Stimulated activated CD8-positive, alpha-beta memory T cell treated with anti-CD3 and anti-CD28 coated beads, Interleukin-2, amount 100 ng/mL, for 48 hours (primary cell): ENCODE measurements around the gene LINGO3.
"Not testable (repeated sequence)": the region's sequence is repeated elsewhere in the genome, so short reads cannot be mapped to it uniquely, and the experiment has no call there.

Source experiments
- DNase-seq, 2 donors: peaks; one replicate each; pipeline ENCODE4 v3.0.0-alpha.2; 2020; ENCODE audit warnings: low read depth in 2 of 2

The LINGO3 gene

DNA sequence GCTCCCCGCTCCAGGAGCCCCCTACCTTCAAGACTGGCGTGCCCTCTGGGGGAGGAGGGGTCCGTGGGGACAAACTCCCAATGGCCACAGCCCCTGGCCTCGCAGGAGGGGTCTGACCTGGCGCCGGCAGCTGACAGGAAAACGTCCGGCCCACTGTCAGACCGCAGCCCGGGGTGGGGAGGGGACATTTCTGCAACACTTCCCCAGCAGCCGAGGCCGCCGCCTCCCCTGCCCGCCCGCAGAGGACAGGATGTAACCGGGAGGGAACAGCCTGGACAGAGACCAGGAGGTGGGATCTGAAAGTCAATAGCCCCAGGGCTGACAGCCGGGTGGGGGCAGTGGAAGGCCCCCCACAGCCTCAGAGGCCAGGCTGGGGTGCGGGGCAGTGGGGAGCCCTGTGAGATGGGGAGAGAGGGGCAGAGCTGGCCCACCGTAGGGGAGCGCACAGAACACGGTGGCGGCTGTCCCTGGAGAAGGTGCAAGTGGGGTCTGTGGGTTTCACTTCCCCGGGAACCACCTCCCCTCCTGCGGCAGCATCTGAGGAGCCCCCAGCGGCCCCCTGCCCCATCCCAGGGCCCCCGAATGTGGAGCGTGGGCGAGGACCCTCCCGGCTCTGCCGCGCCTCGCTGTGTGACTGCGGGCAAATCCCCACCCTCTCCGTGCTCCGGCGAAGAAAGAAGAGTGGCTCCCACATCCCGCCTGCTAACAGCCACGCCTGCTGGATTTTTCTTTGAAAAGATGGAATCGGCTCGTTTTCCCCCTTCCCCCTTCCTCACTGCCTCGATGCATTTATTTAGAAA lies 25.7 kb downstream of the LINGO3 start, which contains the start of gene PEAK3:
Gene PEAK3 (minus strand): TSS at position 114 of the 800 bp plus-strand sequence. CDS start 1,244 bp downstream, outside the sequence.
- DNase-seq, result no peak

- not testable (repeated sequence) for DNase-seq
These were observed 26.5 kb downstream of the LINGO3 start for GRCh38 chr19:2281265-2282061.

DNA sequence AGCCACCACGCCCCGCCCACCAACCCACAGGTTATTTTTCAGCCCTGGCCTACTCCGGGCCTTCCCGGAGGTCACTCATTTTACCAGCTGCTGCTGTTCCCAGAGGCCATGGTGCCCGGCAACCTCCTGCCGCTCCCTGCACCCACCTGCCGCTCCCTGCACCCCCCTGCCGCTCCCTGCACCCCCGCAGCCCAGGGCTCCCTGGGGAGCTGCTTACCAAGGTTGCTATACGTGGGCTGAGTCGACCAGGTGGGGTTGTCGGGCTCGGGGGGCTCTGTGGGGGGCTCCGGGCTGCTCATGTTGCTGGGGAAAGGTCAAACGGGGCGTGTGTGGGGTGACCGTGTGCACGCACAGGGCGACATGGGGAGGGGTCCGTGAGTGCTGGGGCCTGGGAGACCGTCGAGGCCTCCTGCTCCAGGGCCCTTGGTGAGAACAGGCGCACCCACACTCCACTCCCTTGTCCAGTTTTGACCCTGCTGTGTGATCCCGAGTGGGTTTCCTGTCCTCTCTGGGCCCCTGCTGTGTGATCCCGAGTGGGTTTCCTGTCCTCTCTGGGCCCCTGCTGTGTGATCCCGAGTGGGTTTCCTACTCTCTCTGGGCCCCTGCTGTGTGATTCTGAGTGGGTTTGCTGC lies 27.2 kb downstream of the LINGO3 start:
- no peak for DNase-seq

DNA sequence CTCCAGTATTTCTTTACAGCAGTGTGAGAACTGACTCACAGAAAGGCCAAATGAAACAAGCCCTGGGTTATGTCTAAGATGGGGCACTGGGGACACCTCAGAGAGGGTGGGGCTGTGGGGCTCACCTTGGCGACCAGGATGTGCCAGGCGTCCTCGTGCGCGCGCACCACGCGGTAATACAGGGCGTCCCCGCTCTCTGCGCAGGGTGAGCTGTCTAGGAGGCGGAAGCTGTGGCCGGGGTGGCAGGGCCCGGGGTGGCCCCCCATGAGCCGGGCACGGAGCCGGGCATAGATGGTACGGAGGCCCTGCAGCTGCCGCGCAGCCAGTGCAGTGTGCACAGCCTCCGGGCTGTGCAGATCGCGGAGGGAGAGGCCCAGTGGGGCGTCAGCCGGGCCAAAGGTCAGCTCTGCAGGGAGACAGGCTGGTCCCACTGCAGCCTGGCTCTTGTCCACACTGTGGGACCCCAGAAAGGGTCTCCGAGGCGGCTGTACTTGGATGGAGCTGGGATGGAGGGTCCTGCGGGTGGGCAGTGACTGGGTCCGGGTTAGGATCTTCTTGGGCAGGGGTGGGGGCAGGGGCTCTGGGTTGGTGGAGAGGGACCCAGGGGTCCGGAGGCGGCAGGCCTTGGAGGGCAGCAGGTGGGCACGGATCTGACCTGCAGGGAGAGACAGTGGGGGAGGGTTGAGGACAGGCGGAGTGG lies 29.3 kb downstream of the LINGO3 start:
- DNase-seq, result no peak

- DNase-seq, result no peak
These were observed 30.8 kb downstream of the LINGO3 start for GRCh38 chr19:2277138-2277537.

DNA sequence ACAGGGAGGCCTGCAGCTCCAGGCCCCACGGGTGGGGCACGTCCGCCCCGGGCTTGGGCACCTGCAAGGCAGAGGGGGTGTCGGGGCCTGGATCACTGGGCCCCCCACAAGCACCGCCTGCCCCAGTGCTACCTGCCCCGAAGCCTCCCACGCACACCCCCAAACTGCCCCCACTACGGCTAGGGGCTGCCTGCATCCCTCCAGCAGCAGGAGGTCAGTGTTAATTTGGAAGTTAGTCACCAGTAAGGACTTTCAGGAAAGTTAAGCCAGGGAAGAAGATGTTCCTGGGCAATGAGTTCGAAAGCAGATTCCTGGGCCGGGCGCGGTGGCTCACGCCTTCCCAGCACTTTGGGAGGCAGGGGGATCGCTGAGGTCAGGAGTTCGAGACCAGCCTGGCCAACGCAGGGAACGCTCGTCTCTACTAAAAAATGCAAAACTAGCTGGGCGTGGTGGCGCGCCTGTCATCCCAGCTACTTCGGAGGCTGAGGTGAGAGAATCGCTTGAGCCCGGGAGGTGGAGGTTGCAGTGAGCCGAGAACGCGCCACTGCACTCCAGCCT lies 31.4 kb downstream of the LINGO3 start:
- no peak for DNase-seq

- no peak for DNase-seq
These were observed 32.1 kb downstream of the LINGO3 start for GRCh38 chr19:2275588-2276428.

- no peak for DNase-seq
These were observed 32.9 kb downstream of the LINGO3 start for GRCh38 chr19:2274931-2275535.

DNA sequence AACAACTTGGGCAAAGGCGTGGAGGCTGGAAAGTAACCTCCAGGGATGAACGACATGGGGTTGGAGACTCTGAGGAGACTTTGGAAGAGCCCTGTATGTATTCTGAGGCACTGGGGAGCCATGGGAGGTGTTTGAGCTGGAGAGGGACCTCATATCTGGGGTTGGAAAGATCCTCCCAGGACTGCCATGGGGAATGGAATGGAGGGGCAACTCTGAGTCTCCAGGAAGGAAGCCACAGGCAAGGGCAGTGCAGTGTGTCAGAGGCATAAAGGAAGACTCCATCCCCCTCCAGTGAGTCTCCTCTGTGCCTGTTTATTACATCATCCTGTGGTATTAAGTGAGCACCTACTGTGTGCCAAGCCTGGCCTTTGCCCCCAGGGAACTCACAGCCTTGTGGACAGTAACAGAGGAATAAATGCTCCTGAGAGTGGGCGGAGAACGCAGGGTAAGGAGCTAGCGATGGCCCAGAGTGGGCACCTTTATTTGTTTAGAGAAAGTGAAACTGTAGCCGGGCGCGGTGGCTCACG lies 33.7 kb downstream of the LINGO3 start:
- DNase-seq, result no peak

DNA sequence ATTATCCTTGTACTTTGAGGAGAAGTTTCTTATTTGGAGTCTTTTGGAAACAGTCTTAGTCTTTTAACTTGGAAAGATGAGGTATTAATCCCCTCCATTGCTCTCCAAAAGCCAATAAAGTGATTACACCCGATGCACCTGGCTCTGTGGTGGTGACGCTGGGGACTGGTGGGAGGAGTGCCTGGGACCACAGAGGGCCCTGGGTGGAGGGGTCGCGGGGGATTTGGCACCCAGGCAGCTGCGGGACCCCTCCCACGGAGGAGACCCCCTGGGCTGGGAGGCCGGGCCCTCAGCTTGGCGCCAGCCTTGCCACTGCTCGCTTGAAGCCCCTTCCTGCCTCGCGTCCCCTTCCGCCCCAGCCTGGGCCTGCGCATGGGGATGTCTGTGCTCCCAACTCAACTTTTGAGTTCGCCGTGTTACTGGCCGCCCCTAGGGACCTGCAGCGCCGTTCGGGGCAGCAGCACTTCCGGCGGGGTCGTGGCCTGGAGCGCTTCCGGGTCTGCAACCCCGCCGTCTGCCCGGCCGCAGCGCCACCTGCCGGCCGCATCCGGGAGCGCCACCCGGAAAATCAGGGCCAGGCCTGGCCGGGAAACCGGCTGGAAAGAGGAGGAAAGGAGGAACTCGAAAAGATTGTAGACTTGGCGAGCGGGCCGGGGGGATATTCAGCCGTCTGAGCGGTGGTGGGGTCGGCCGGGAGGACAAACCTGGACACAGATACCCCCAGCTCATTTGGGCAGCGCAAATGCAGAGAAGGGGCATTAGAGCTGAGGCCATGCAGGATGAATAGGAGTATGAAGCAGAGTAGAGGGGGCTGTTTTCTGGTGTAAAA lies 34.4 kb downstream of the LINGO3 start:
- peak; percentile 73 to 81 for DNase-seq

DNA sequence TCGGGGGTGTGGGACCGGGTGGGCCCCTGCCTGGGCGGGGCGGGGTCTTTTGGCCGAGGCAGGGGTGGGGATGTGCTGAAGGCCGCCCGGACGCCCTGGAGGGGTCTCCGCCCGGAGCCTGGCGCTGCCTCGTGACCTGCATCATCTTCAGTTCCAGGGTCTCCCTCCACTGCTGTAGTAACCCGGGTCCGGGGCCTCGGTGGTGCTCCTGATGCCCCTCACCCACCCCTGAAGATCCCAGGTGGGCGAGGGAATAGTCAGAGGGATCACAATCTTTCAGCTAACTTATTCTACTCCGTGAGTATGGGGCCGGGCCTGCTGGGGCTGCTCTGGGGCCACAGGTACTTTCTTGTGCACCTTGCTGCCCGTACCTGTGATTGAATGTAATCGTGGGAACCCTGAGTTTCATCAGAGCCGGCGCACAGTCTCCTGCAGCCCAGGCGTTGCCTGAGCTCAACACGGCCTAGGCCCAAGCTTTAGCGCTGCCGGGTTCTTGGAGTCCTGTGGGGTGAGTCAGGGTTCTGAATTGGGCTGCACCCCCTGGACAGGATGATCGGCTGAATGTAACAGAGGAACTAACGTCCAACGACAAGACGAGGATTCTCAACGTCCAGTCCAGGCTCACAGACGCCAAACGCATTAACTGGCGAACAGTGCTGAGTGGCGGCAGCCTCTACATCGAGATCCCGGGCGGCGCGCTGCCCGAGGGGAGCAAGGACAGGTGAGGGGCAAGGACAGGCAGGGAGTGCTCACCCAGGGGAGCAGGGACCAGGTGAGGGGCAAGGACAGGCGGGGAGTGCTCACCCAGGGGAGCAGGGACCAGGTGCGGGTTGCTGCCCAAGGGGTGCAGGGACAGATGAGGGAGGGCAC lies 36.5 kb downstream of the LINGO3 start:
- DNase-seq, result no peak

GRCh38 chr19:2270423-2271233 lies 37.3 kb downstream of the LINGO3 start:
- DNase-seq, result peak; percentile 66 to 74

- no peak for DNase-seq
These were observed 37.9 kb downstream of the LINGO3 start for GRCh38 chr19:2270157-2270422.

DNA sequence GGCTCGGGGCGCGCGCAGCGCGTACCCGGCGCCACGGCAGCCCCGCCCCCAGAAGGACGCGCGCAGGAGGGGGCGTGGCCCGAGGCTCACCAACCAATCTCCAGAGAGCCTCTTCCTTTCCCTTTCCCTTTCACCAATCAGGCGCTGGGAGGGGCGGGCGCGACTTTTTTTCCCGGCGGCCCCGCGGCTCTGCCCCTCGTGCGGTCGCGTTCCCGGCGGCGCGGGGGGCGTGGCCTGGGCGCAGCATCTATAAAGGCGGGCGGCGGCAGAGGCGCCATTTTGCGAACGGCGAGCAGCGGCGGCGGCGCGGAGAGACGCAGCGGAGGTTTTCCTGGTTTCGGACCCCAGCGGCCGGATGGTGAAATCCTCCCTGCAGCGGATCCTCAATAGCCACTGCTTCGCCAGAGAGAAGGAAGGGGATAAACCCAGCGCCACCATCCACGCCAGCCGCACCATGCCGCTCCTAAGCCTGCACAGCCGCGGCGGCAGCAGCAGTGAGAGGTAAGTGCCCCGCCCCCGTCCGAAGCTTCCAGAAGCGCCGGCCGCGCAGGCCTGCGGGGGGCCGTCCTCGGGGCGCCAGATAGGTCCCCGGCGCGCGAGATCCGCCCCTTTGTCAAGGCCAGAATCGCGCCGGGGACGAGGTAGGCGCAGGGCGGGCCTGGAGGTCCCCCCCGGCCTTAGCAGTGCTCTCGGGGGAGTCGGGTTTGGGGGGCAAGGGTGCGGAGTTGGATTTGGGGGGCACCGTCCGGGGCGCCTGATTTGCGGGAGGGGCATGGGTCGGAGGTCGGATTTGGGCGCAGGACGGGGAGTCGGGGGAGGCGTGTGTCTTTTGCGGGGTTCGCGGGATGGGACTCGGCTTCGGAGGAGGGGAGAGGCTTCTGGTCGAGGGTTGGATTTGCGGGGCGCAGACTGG lies 38.5 kb downstream of the LINGO3 start:
- peak; percentile 97 to 99 for DNase-seq

DNA sequence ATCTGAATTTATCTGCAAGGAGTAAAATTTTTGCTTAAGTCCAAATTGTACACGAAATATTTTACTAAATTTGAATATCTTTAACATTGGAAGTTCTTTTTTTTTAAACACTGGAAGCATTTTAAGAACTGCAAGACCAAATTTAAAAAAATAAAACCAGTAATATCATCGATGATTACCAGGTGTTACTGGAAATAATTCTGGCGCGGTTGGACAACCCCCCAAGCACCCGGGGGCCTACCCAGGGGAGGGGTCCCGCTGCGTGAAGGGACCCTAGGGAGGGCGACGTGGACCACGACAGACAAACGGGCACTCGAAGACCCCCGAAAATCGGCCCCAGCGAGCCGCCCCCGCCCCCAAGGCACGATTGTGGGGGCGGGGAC lies 39.1 kb downstream of the LINGO3 start:
- no peak for DNase-seq

DNA sequence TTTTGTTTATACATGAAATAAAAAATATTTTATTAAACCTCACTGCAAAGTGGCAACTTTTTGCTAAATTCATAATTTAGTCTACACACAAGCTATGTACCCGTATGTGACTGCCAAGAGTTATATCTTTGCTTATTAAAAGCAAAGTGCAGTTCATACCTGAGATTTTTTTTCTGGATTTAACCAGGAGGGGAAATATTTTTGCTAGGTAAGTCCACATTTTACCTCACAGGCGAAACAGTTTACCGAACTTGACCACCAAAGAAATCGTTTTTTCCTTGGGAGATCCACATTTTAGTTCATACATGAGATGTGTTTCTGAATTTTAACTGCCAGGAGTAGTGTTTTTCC lies 39.5 kb downstream of the LINGO3 start:
- no peak for DNase-seq
